GM18499 (cell line): ENCODE data around the gene UBE2N.
"Not testable (repeated sequence)": the region's sequence is repeated elsewhere in the genome, so short reads cannot be mapped to it uniquely, and the experiment has no call there.

ENCODE experiments used
- ATAC-seq: cut with Tn5 transposase; IDR thresholded peaks from one replicate; pipeline ENCODE4 v1.9.1; 2021; ENCODE audit warnings: moderate number of reproducible peaks; ENCODE audit not compliant: insufficient read depth, unreplicated experiment

UBE2N gene

DNA sequence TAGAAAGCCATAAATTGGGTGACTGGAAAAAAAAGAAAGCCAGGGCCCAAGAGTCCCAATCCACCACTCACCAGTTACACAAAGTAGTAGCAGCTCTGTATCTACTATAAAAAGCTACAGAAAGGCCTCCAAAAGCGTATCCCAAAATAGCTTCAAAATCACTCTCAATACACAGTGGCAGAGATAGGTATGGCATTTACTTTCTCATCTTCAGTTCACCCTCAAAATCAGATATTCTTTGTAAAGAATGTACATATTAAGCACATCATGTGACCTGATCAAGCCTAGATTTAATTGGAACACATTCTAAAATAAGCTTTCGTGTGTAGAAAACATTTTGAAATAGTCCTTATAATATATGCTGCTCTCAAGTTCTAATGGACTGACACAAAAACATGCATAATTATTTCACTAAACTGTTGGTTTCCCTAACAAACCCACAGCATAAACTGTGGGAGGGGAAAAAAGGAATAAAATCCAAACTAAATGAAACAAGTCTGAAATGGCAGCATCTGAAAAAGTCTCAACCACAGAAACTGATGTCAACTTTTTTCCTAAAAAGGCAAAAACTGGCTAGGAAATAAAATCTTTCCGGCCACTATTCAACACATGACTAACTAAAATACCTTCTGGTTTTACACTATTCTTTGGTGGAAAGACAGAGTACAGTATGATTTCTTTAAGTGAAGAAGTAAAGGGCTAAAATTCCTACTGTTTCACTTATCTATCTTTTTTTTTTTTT, 25.9 kb downstream of the UBE2N start:
- no peak for ATAC-seq

DNA sequence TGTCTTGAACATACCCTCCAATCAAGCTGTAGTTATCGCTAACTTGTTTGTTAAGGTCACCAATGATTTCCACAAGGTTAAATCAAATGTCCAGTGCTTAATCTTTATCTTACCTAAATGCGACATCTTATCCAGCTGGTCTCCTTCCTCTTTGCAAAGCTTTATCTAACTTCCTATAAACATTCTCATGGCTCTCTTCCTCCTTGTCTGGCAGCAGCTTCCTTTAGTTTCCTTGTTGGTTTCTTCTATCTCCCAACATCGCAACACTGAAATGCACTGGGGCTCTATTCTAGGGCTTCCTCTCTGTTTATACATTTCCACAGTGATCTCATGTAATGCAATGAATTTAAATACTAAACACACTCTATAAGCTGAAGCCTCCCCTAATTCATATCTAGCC, 28.7 kb downstream of the UBE2N start:
- ATAC-seq: no peak

DNA sequence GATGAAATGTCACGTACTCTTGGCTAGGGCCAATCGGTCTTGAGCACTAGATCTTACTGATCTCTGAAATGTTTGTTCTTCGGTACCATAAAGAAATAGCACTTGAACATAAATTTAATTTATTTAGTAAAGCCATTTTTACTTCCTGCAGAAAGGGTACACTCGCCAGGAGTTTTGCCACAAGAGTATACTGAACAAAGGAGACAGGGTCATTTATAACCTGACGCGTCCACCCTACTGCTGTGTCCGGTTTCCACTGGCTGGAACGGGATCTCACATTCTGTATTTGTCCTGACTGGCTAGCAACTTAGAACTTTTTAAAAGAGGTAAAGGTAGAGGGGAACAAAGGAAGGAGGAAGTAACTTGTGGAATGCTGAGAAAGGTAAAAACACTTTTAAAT, 29.4 kb downstream of the UBE2N start:
- ATAC-seq: not testable (repeated sequence)

- ATAC-seq: not testable (repeated sequence)
These were observed 30.7 kb downstream of the UBE2N start for GRCh38 chr12:93411060-93411459.

DNA sequence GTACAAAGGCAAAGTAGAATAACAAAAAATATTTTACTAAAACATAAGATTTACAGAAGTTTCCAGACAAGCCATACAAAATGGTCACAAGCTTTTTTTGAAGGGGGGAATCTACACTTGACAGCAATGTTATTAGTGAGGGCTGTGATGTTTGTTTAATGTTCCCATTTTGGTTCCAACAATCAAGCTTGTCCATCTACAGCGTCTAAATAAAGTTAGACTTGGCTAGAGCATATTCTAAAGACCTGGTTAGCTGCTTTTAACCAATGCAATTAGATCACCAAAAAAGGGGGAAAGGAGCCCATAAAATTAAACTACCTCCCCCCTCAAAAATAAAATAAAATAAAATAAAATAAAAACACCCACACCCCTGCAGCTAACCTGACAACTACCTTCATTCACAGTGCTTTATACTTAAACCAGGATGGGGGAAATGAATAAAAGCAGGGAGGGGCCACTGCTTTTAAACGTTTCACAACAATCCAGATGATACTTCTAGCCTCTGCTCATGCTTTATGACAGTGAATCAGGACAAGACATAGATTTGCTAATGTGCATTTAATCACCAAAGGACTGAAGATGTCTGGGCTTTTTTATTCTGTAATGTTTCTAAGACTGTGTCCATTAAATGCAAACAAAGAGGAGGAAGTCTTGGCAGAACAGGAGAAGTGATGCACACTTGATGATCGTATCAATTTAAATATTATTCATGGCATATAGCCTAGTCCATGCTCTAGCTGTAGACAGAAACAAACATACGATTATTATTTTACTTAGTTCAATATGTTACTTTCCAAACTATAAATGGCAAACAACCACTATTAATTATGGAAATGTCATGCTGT, 32.2 kb downstream of the UBE2N start:
- not testable (repeated sequence) for ATAC-seq

- ATAC-seq: no peak
These were observed 32.9 kb downstream of the UBE2N start for GRCh38 chr12:93408813-93409212.

DNA sequence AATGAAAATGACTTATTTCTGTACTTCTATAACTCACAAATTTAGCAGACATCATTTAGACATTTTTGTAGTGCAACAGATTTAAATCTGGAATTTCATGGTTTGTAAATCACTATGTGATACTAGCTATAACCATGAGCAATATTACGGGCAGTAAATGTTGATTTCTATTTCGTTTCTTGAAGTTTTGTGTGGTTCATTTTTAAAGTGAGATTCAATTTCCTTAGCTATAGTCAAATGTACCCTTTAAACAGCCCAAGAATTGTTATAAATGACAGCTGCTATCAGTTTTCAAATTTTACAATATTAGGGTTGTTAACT, 33.8 kb downstream of the UBE2N start:
- no peak for ATAC-seq

- no peak for ATAC-seq
These were observed 34.4 kb downstream of the UBE2N start for GRCh38 chr12:93407054-93407962.

- ATAC-seq: no peak
These were observed 36.5 kb downstream of the UBE2N start for GRCh38 chr12:93404961-93405849.

DNA sequence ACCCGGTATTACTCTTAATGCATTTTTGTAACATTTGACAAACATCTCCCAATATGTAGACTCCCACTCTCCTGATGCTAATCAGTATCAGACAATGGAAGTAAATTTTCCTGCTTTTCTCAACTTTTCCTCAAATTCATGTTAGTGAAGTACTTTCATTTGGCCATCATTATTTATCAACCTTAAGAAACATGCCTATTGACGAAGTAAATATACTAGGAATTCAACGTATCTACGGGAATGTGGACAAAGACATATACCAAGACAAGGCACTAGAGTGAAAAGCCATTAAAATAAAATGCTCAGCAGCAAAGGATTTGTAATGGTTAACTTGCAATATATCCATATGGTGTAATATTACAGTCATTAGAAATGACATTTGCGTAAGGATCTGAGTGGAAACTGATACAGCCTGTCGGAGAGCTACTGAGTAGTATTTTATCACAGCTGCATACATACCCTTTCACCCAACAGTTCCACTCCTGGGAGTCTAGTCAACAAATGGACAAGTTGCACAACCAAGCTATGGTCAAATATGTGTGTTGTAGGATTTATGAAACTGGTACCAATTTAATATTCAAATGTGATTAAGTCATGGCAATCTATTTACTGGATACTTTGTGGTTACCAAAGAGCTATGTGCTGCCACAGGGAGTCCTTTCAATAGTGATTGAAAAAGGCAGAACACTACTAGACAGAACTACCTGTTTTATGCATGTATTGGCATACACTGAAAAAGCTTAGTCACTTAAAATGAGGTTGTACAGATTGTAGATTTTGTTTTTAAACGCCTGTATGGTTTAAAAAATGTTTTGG, 37.6 kb downstream of the UBE2N start:
- ATAC-seq: no peak

- ATAC-seq: no peak
These were observed 39.1 kb downstream of the UBE2N start for GRCh38 chr12:93402333-93403311.

DNA sequence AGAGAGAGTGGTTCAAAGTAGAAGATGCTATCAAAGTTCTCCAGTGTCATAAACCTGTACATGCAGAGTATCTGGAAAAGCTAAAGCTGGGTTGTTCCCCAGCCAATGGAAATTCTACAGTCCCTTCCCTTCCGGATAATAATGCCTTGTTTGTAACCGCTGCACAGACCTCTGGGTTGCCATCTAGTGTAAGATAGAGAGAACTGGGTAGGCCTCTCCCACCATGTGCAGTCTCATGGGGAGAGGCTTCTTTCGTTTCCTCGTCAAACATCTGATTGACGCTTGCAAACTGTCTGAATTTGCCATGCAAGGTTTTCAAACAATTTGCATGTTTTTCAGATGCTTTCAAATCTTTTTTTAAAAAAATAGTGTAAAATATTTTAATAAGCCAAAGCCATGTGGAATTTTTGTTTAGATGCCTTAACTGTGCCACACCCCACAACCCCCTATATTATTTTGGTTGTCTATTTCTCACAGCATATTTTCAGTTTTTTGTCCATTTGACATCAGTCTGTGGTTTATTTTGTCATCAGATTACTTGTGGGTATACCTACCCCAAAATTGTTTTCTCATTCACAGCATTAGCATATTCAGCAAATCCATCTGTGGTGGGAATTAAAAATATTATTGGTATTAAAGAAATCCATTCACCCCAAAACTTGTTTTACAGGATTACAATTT, 42.4 kb downstream of the UBE2N start:
- ATAC-seq: not testable (repeated sequence)

DNA sequence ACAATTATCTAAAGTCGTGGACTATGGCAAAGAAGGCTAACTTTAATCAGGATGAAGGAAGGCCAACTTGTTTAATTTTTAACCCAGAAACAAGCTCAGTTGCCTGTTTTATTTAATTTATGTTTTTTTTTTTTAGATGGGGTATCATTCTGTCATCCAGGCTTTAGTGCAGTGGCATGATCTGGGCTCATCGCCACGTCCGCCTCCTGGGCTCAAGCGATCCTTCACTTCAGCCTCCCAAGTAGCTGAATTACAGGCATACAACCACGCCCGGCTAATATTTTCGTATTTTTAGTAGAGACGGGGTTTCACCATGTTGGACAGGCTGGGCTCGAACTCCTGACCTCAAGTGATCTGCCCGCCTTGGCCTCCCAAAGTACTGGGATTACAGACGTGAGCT, 44.3 kb downstream of the UBE2N start:
- ATAC-seq: no peak

DNA sequence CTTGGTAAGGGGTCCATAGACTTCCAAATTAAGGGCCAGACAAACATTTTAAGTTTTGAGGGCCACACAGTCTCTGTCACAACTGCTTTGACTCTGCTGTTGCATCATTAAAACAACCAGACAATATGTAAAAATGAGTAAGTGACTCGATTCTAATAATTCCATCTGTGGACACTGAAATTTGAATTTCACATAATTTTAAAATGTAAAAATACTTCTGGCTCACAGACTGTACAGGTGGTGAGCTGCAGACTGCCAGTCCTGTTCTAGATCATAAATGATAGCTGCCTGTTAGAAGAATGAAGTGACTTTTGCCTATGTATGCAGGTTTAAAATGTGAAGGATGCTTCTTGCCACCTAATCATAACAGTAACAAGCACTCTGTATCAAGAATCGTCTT, 48.3 kb downstream of the UBE2N start:
- ATAC-seq: no peak

- no peak for ATAC-seq
These were observed 51.0 kb downstream of the UBE2N start for GRCh38 chr12:93390549-93391297.

- ATAC-seq: no peak
These were observed 51.7 kb downstream of the UBE2N start for GRCh38 chr12:93390031-93390430.

DNA sequence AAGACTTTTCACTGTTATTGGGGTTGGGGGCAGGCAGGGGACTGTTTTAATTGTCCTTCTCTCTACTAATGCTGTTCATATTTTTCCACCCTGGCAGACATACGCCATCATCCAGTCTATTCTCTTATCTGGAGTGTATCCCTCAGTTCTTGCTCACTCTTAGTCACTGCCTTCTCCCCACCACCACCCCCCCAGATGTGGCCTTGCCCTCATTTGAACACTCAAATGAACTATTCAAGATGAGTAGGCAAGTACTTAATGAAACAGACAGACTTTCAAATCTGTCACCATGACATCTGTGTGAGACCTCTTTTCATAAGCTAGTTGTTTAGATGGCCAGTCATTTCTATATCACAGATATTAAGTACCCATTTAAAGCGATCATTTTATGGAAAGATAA, 54.0 kb downstream of the UBE2N start:
- ATAC-seq: no peak
